Stomach smooth muscle (tissue), 2 donors: ENCODE measurements around the gene PDE3B.
A peak's percentile ranks its signal among the peaks of the same experiment; 100 is the strongest.
"Not testable (repeated sequence)": the region's sequence is repeated elsewhere in the genome, so short reads cannot be mapped to it uniquely, and the experiment has no call there.

Source experiments
- H3K27ac ChIP-seq: one replicate; pipeline ENCODE4 v1.7.0; 2013; ENCODE audit warnings: mild to moderate bottlenecking, low read length, inconsistent platforms
- H3K27me3 ChIP-seq, 2 donors: one replicate each; pipeline ENCODE4 v1.7.0; 2013; ENCODE audit warnings: low read length in 2 of 2; ENCODE audit not compliant: insufficient read depth in 2 of 2, control insufficient read depth in 1 of 2
- H3K36me3 ChIP-seq, 2 donors: one replicate each; pipeline ENCODE4 v1.7.0; 2013; ENCODE audit warnings: low read length in 2 of 2; ENCODE audit not compliant: control insufficient read depth in 2 of 2, insufficient read depth in 2 of 2
- H3K4me1 ChIP-seq: one replicate; pipeline ENCODE4 v1.7.0; 2013; ENCODE audit warnings: low read length; ENCODE audit not compliant: control insufficient read depth, insufficient read depth
- H3K4me3 ChIP-seq, 2 donors: one replicate each; pipeline ENCODE4 v1.7.0; 2013; ENCODE audit warnings: low read length in 2 of 2
- H3K9ac ChIP-seq, 2 donors: one replicate each; pipeline ENCODE4 v1.7.0; 2013; ENCODE audit warnings: low read length in 2 of 2, mild to moderate bottlenecking in 1 of 2
- H3K9me3 ChIP-seq, 2 donors: one replicate each; pipeline ENCODE4 v1.7.0; 2013; ENCODE audit warnings: low read length in 2 of 2; ENCODE audit not compliant: control insufficient read depth in 2 of 2
- donor health status: healthy.
- donor health status: Pancreatic carcinoma.

PDE3B gene

GRCh38 chr11:14643697-14644225, at the start of gene PDE3B:
Gene PDE3B, plus strand, starts transcription at chr11:14643804. Its CDS starts 272 bp downstream, at chr11:14644076.
- Histone ChIP-seq H3K4me3 (peak within 1 kb of the TSS; percentile 73 to 77), H3K36me3 (no peaks in the 10 kb centered on the region), H3K27ac (no peak within 1 kb of the TSS), H3K27me3 (peaks cover 0 to 22% of the 10 kb centered on the region in 2 donors), H3K9me3 (no peaks in the 10 kb centered on the region), H3K4me1 (peaks cover 9% of the 10 kb centered on the region), H3K9ac (peak within 1 kb of the TSS; percentile 37 to 39)

DNA sequence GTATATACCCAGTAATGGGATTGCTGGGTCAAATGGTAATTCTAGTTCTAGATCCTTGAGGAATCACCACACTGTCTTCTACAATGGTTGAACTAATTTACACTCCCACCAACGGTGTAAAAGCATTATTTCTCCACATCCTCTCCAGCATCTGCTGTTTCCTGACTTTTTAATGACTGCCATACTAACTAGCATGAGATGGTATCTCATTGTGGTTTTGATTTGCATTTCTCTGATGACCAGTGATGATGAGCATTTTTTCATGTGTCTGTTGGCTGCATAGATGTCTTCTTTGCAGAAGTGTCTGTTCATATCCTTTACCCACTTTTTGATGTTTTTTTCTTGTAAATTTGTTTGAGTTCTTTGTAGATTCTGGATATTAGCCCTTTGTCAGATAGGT, 48.3 kb upstream of the PDE3B start:
- not testable (repeated sequence) for H3K9me3 ChIP-seq, H3K27ac ChIP-seq, H3K4me1 ChIP-seq, H3K4me3 ChIP-seq, H3K36me3 ChIP-seq, H3K9ac ChIP-seq, H3K27me3 ChIP-seq

DNA sequence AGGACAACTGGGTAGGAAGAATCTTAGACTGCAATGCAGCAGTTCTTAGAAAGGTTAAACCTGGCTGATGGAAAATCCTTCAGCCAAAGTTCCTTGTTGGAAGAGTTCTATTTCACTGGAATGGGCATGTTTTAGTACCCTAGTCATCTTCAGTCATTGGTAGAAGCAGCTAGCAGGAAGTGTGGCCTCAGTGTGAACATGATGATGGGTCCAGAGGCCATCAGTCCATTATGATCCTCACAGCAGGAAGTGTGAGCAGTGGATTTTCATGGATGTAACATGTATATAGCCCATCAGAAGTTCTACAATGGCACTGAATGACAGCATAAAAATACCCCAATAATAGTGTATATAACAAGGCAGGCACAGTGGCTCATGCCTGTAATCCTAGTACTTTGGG, 35.9 kb upstream of the PDE3B start:
- H3K9me3 ChIP-seq: no peaks in the 10 kb centered on the region
- no peak overlapping the region for H3K4me3 ChIP-seq
- H3K27ac ChIP-seq: no peak overlapping the region
- no peak overlapping the region for H3K9ac ChIP-seq
- no peaks in the 10 kb centered on the region for H3K36me3 ChIP-seq
- H3K4me1 ChIP-seq: no peaks in the 10 kb centered on the region
- H3K27me3 ChIP-seq: no peaks in the 10 kb centered on the region

DNA sequence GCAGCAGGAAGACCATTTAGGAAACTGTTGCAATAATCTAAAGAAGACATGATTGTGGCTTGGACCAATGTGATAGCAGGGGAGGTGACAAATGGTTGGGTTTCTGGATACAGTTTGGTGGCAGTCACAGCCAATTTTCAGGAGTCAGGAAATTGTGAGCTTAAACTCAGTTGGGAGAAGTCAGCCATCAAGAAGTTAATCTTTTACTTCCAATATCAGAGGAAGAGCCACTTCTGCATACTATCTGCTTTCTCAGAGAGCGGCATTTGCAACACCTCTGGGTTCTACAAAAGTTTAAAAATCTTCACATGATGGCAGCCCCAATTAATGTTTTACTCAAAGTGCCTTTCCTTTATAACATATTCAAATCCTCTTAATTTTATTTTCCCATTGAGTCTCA, 33.7 kb upstream of the PDE3B start:
- Histone ChIP-seq H3K27ac (no peak overlapping the region), H3K9me3 (no peaks in the 10 kb centered on the region)

DNA sequence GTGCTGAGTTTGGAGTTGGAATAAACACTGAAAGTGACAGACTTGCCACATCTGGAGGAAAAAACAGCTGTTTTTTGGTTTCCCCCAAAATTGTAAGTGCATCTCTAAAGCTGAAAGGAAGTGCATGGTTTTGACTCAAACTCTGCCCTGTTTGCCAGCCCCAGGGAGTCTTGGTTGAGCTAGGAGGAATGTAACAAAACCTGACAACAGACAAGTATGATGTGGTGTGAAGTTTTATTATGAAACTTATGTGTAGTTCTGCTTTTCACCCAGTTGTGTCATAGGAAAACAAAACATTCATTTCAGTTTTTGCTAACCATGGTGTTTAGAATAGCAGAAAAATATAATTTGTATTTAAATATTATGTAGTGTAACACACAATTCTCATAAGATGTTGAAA, 31.7 kb upstream of the PDE3B start:
- no peaks in the 10 kb centered on the region for H3K9me3 ChIP-seq
- H3K27ac ChIP-seq: no peak overlapping the region
- no peaks in the 10 kb centered on the region for H3K36me3 ChIP-seq
- H3K27me3 ChIP-seq: no peaks in the 10 kb centered on the region
- H3K4me1 ChIP-seq: no peaks in the 10 kb centered on the region
- no peak overlapping the region for H3K9ac ChIP-seq
- H3K4me3 ChIP-seq: no peak overlapping the region

More for the DNA sequence above, 33.7 kb upstream of the PDE3B start:
- H3K27me3 ChIP-seq: no peaks in the 10 kb centered on the region
- no peaks in the 10 kb centered on the region for H3K4me1 ChIP-seq
- H3K36me3 ChIP-seq: no peaks in the 10 kb centered on the region
- H3K4me3 ChIP-seq: no peak overlapping the region
- no peak overlapping the region for H3K9ac ChIP-seq

GRCh38 chr11:14612694-14613093, 30.9 kb upstream of the PDE3B start:
- H3K9me3 ChIP-seq: no peaks in the 10 kb centered on the region
- H3K9ac ChIP-seq: no peak overlapping the region
- H3K36me3 ChIP-seq: no peaks in the 10 kb centered on the region
- H3K4me3 ChIP-seq: no peak overlapping the region
- H3K4me1 ChIP-seq: no peaks in the 10 kb centered on the region
- H3K27ac ChIP-seq: no peak overlapping the region
- H3K27me3 ChIP-seq: no peaks in the 10 kb centered on the region

DNA sequence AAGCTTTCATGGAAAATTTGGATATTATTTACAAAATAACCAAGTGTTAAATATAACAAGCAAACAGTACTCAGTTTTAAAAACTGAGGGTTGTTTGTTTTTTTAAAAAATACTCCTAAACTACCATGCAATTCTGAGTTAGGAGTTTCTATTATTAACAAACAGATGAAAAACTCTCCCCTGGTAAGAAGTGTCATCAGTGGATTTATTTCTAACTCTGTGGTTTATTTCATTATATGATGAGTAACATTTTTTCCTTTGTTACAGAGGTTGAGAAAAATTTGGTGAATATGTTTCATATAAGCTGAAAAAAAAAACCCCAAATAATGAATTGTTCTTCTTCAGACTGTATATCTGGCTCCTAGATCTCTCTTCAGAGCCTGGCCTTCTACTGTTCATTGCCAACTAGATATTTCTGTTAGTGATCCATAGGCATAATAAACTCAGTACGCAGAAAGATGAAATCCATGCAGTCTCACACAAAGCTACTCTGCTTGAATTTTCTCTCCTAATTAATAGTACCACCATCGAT, 29.4 kb upstream of the PDE3B start:
- Histone ChIP-seq H3K9ac (no peak overlapping the region), H3K9me3 (no peaks in the 10 kb centered on the region), H3K27ac (no peak overlapping the region), H3K27me3 (no peaks in the 10 kb centered on the region), H3K4me1 (no peaks in the 10 kb centered on the region), H3K4me3 (no peak overlapping the region), H3K36me3 (no peaks in the 10 kb centered on the region)

DNA sequence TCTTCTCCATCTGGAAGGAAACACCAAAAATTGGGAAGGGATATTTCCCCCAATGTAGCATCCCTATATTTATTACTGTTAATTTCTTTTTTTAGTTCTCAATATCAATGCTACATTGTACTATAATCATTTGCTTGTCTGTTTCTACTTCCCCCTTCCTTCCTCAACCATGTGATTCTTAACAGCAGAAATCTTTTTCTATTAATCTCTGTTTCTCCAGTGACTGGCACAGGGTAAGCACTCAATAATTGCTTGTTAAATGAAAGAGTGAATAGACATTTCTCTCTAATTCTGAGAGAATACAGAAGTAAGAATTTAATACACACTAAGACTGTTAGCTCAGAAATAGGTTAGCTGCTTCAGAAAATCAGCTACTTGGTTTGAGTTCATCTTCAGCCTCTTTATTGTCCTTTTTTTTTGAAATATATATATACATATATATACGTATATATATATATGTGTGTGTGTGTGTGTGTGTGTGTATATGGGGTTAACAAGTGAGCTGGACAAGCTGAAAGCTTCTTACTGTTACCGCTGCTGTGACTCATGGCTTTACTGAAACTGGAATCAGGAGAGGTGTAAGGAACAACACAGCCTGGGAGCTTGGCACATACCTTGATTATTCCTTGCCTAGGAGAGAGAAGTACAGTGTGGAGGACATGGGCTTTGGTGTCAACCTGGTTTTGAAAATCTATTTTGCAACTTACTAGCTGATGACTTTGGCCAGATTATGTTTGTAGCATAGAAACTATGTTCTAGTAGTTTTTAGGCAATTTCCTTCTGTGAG, 26.2 kb upstream of the PDE3B start:
- Histone ChIP-seq H3K9me3 (no peaks in the 10 kb centered on the region), H3K9ac (no peak overlapping the region), H3K4me3 (no peak overlapping the region), H3K27ac (no peak overlapping the region), H3K27me3 (no peaks in the 10 kb centered on the region), H3K4me1 (no peaks in the 10 kb centered on the region), H3K36me3 (no peaks in the 10 kb centered on the region)

- no peak overlapping the region for H3K9ac ChIP-seq
- H3K27ac ChIP-seq: no peak overlapping the region
- H3K9me3 ChIP-seq: no peaks in the 10 kb centered on the region
- no peaks in the 10 kb centered on the region for H3K4me1 ChIP-seq
- no peaks in the 10 kb centered on the region for H3K27me3 ChIP-seq
- no peaks in the 10 kb centered on the region for H3K36me3 ChIP-seq
- H3K4me3 ChIP-seq: no peak overlapping the region
Measured at GRCh38 chr11:14618060-14618459, 25.5 kb upstream of the PDE3B start.

GRCh38 chr11:14619603-14620531, 23.7 kb upstream of the PDE3B start:
- H3K27me3 ChIP-seq: no peaks in the 10 kb centered on the region
- H3K9ac ChIP-seq: no peak overlapping the region
- no peaks in the 10 kb centered on the region for H3K9me3 ChIP-seq
- no peak overlapping the region for H3K27ac ChIP-seq
- H3K36me3 ChIP-seq: no peaks in the 10 kb centered on the region
- no peaks in the 10 kb centered on the region for H3K4me1 ChIP-seq
- no peak overlapping the region for H3K4me3 ChIP-seq
